Measurements from ENCODE around the gene RANBP3L.

RANBP3L gene

DNA sequence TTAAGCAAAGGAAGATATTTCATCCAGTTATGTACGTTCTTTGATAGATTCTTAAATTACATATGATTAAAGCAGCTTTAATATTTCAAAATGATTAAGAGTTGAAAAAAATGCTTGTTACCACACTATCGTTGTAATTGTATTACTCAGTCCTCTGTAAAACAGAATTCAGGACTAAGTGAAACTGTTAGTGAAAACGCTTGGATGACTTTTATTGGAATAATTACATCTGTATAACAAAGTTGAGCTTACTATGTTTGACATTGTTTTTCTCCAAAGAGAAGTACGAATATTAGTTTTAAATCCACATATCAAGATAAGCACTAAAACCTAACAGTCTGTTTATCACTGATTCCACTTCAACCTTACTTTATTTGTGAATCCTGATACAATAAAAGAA lies 51.3 kb downstream of the RANBP3L start:
- no peak for TF ChIP-seq CTCF (IDR thresholded peaks at IDR 0.05; ENCODE audit: insufficient read depth, low read length, missing control alignments)
- DNase-seq (ENCODE audit: low read depth, low spot score) = no peak
- ChIA-PET CTCF (interaction anchor here (2.2 to 4.2 kb wide), 3 partner anchors 9 to 148 kb away, joined by 10 to 30 read pairs (median 27); partner anchors contain the start of gene NADK2), POLR2A (no interaction called here)
- no peak overlapping the region for H3K4me3 ChIP-seq (ENCODE audit: low read depth, low read length)

DNA sequence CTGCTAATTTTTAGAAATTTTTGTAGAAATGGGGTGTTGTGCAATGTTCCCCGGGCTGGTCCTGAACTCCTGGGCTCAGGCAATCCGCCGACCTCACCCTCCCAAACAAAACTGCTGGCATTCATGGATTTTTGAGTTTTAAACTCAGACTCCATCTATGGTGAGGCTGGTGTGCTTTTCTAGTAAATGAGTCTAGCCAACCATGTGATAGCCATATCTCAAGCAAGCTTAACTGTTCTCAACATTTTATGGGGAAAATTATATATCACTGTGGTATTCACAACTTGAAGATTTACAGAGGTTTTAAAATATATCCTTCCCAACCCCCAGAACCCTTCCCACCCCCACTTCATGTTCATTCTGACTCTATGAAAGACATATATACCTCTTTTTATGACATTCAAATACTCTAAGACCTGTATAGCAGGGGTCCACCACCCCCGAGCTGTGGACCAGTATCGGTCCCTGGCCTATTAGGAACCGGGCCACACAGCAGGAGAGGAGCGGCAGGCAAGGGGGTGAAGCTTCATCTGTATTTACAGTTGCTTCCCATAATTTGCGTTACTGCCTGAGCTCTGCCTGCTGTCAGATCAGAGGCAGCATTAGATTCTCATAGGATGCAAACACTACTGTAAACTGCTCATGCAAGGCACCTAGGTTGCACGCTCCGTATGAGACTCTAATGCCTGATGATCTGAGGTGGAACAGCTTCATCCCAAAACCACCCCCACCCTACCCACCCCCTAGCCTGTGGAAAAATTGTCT lies 55.5 kb downstream of the RANBP3L start:
- ChIA-PET CTCF (interaction anchor here (1.1 to 1.5 kb wide), 3 partner anchors 17 to 168 kb away, joined by 3 to 6 read pairs (median 3); no protein-coding TSS in a partner anchor), POLR2A (interaction anchor here (0.6 kb wide), 1 partner anchor 93 kb away, joined by 3 read pairs; no protein-coding TSS in a partner anchor)
- DNase-seq (ENCODE audit: low read depth, low spot score) = no peak
- no peak overlapping the region for H3K4me3 ChIP-seq (ENCODE audit: low read depth, low read length)
- TF ChIP-seq CTCF (IDR thresholded peaks at IDR 0.05; ENCODE audit: insufficient read depth, low read length, missing control alignments) = no peak

GRCh38 chr5:36244076-36244475 lies 57.6 kb downstream of the RANBP3L start:
- TF ChIP-seq CTCF (IDR thresholded peaks at IDR 0.05; ENCODE audit: insufficient read depth, low read length, missing control alignments) = no peak
- no peak overlapping the region for H3K4me3 ChIP-seq (ENCODE audit: low read depth, low read length)
- ChIA-PET POLR2A (no interaction called here), CTCF (interaction anchor here (1.2 to 4.8 kb wide), 4 partner anchors 9 to 155 kb away, joined by 3 to 31 read pairs (median 14); no protein-coding TSS in a partner anchor)
- no peak for DNase-seq (ENCODE audit: low read depth, low spot score)

DNA sequence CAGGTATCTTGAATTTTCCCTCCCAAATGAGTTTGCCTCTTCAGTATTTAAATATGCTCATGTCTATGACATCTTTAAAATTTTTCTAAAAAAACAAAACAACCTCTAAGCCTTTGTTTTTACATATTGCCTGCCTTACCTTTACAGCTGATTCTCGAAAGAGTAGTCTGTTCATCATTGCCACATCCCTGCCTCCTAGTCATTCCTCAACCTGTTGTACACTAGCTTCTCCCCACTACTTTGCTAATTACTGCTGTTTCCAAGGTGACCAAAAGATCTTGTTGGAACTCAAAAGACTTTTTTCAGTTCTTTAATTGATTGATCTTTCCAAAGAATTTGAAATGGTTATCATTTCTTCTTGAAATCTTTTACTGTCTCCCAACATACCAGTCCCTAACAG lies 58.0 kb downstream of the RANBP3L start:
- CTCF ChIA-PET = interaction anchor here (0.8 to 4.8 kb wide), 8 partner anchors 8 to 453 kb away, joined by 3 to 31 read pairs (median 11); no protein-coding TSS in a partner anchor
- POLR2A ChIA-PET = no interaction called here

DNA sequence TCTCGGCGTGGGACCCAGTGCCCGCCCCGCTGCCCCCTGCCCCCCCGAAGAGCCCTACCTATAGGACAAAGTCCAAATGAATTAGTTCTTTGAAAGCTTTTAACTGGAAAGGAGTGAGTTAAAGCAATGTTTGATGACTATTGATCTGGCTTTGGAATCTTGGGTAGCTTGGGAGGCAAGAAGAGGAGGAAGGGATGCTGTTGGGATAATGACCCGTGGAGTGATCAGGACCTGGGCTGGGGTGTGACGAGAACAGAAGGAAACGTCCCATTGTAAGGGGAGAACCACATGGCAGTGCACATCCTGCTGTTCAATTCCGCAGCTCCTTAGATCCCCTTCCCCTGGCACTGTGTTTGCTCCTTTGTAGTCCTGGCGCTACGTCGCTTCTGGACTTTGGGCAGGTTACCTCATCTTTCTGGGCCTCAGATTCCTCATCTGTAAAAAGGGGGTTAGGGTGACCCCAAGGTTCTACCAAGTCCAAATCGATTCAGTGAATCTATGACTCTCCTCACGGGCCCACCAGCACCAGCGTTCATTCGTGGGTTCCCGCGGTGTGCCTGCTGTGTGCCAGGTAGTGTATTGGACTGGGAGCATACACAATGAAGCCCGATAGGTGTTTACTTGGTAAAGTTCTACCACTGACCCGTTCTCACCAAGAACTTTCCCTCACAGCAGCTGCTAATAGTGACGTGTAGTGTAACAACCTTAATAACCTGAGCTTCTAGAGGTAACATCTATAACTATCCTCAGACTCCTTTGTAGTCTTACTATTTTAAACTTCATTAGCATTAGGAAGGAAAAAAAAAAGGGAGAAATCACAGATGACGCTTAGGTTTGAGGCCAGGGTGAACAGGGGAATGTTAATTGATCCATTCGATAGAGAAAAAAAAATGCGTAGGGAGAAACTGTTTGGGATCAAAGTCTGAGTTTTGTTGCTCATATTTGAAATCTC lies 58.9 kb downstream of the RANBP3L start:
- peak overlapping the region; percentile 78 for H3K4me3 ChIP-seq (ENCODE audit: low read depth, low read length)
- no peak for TF ChIP-seq CTCF (IDR thresholded peaks at IDR 0.05; ENCODE audit: insufficient read depth, low read length, missing control alignments)
- POLR2A ChIA-PET = interaction anchor here (0.6 to 2.2 kb wide), 2 partner anchors 17 to 91 kb away, joined by 3 to 8 read pairs; partner anchors contain the start of genes LMBRD2 and SKP2
- CTCF ChIA-PET = interaction anchor here (0.8 to 4.8 kb wide), 27 partner anchors 9 to 454 kb away, joined by 3 to 31 read pairs (median 7); partner anchors contain the start of genes LMBRD2 and SKP2
- no peak for DNase-seq (ENCODE audit: low read depth, low spot score)

More for the DNA sequence above, 58.0 kb downstream of the RANBP3L start:
- no peak for DNase-seq (ENCODE audit: low read depth, low spot score)
- TF ChIP-seq CTCF (IDR thresholded peaks at IDR 0.05; ENCODE audit: insufficient read depth, low read length, missing control alignments) = no peak
- H3K4me3 ChIP-seq (ENCODE audit: low read depth, low read length) = no peak overlapping the region
